GM12864 (cell line): ENCODE data around the gene HUNK.

Source experiments
- DNase-seq: peaks from one replicate; pipeline ENCODE4 v3.0.0-alpha.2; 2011; ENCODE audit warnings: low read depth
- H3K4me3 ChIP-seq: 2 replicates; pipeline ENCODE4 v1.5.1; 2011; ENCODE audit warnings: mild to moderate bottlenecking, low read depth, low read length, control low read depth
- CTCF ChIP-seq: IDR thresholded peaks from 2 replicates; pipeline ENCODE4 v1.5.1; 2011; ENCODE audit warnings: low read depth, mild to moderate bottlenecking, moderate library complexity, low read length, control low read depth, inconsistent platforms; ENCODE audit errors: missing control alignments

Gene HUNK

GRCh38 chr21:31886915-31887314 lies 14.1 kb downstream of the HUNK start:
- DNase-seq, result no peak
- TF ChIP-seq CTCF, result no peak

GRCh38 chr21:31887391-31887841 lies 14.6 kb downstream of the HUNK start:
- no peak overlapping the region for H3K4me3 ChIP-seq
- TF ChIP-seq CTCF, result no peak
- DNase-seq, result no peak

More at GRCh38 chr21:31886915-31887314, 14.1 kb downstream of the HUNK start:
- no peak overlapping the region for H3K4me3 ChIP-seq

- TF ChIP-seq CTCF, result no peak
- H3K4me3 ChIP-seq, result no peak overlapping the region
- no peak for DNase-seq
Measured at GRCh38 chr21:31888936-31889371, 16.1 kb downstream of the HUNK start.

DNA sequence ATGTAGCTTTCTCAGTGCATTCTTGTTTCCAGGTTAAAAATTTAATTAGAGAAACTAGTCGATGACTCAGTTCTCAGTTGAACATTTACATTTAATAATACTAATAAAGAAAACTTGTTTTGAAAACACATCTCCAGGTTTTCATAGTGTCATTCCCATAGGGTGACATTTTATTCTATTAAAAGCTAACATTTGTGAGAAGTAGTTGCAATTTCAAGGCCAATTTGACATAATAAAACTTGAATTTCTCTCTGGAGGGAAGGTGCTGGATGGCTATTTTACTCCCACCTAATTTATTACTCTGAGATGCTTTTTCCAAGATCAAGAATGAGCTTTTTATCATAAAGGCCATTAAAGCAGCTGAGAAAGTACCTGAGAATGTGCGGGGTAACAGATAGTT lies 16.6 kb downstream of the HUNK start:
- no peak overlapping the region for H3K4me3 ChIP-seq
- no peak for TF ChIP-seq CTCF
- DNase-seq, result no peak

DNA sequence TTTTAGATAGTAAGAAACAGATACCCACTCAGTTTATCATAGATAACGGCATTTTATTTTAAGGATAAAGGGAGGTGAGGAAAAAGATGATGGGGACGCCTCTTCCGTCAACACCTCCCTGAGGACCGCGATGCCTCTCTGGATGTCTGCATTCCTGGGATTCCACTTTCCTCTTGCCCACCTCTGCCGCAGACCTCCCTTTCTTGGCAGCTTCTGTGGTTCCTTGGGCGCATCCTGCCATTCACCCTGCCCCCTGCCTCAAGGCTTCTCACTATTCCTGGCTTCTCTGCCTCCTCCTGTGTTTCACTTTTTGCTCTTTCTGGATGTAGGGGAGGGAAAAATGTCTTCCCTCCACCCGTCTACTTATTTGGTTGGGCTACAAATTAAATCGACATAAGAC lies 19.9 kb downstream of the HUNK start:
- DNase-seq, result no peak
- no peak overlapping the region for H3K4me3 ChIP-seq
- TF ChIP-seq CTCF, result no peak

GRCh38 chr21:31893851-31894415 lies 21.1 kb downstream of the HUNK start:
- no peak for DNase-seq
- no peak for TF ChIP-seq CTCF
- no peak overlapping the region for H3K4me3 ChIP-seq

- no peak for DNase-seq
- TF ChIP-seq CTCF, result no peak
Measured at GRCh38 chr21:31894457-31894856, 21.6 kb downstream of the HUNK start.

More at GRCh38 chr21:31894457-31894856, 21.6 kb downstream of the HUNK start:
- H3K4me3 ChIP-seq, result no peak overlapping the region
